HG02884 (cell line): ENCODE measurements around the gene RSPH6A.

Experiments
- ATAC-seq: cut with Tn5 transposase; IDR thresholded peaks from one replicate; pipeline ENCODE4 v1.9.1; 2021; ENCODE audit warnings: mild to moderate bottlenecking, moderate library complexity; ENCODE audit not compliant: unreplicated experiment

Gene RSPH6A

DNA sequence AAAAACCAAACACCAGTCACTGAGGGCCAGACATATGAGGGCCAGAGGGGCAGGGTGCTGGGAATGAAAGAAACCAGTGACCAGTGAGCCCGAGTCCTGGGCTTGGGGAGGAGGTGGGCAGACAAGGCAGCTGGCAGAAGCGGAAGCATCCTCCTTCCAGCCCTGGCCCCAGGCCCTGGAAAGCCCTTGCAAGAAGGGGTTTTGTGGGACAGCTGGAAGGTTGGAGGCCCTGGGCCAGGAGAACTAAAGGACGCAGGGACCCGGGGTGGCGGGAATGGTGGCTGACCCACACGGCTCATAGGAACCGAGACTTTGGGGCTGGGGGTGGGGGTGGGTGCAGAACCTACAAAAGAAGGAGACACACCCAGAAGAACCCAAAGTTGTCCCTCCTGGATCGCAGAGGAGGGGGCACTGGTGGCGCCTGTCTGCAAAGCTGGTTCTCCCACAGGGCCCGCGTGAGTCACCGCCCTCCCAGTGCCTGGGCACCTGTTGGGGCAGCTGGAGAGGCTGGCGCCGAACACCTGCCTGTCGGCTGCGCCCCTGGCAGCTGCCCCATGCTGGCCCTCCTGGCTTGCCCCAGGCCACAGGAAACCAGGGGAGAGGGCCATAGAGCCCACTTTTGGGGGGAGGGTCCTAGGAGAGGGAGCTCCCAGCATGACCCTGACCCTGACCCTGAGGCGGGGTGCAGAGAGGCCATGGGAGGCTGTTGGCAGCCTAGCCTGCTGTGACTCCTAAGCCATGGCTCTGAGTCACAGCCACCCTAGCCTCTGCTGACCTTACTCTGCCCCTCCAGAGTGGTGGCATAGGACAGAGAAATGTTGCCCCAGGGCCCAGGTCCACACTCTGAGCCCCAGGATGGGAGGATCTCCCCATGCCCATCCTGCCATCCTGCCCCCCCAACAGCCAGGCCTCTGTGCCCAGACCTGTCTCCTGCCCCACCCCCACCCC, 33.6 kb downstream of the RSPH6A start:
- no peak for ATAC-seq

DNA sequence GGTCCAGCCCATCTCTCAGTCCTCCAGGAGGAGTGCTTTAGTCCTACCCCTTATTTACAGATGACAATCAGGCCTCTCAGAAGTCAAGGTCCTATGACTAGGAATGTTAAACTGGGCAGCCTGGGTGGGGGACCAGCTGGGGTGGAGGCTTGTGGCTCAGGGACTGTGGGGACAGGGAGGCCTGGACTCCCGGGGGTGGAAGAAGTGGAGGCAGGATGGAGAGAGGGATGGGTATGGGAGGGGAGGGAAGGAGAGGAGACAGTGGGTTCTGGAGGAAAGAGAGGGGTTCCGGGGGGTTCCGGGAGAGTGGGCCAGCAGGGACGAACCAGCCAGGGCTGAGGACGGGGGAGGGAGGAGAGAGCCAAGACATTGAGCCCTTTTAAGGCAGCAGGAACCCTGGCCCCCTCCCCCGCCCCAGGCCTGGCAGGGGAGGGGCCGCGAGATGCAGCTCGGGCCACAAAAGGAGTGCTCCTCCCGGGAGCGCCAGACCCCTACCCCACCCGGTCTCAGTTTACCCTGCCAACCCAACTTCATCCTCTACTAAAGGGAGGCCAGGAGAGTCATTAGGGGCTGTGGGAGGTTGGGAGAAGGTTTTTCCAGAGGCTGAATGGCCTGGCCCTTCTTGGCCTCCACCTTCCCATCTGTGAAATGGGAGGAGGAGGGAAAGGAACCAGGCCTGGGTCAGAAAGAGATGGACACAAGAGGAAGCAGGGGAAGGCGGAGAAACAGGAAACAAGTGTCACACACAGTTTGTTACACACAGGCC, 34.5 kb downstream of the RSPH6A start:
- no peak for ATAC-seq

DNA sequence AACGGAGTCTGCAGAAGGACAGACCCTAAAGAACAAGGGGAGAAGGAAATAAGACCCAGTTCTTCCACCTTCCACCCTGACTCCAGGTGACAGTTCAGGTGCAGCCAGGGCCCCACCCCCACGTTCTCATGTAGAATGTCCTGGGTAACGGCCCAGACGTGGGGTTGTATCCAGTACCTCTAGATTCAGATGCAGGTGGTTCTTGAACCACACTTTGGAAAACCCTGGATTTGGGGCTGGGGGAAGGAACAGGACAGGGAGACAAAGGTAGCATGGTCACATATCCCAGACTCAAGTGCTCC, 35.0 kb downstream of the RSPH6A start:
- no peak for ATAC-seq

DNA sequence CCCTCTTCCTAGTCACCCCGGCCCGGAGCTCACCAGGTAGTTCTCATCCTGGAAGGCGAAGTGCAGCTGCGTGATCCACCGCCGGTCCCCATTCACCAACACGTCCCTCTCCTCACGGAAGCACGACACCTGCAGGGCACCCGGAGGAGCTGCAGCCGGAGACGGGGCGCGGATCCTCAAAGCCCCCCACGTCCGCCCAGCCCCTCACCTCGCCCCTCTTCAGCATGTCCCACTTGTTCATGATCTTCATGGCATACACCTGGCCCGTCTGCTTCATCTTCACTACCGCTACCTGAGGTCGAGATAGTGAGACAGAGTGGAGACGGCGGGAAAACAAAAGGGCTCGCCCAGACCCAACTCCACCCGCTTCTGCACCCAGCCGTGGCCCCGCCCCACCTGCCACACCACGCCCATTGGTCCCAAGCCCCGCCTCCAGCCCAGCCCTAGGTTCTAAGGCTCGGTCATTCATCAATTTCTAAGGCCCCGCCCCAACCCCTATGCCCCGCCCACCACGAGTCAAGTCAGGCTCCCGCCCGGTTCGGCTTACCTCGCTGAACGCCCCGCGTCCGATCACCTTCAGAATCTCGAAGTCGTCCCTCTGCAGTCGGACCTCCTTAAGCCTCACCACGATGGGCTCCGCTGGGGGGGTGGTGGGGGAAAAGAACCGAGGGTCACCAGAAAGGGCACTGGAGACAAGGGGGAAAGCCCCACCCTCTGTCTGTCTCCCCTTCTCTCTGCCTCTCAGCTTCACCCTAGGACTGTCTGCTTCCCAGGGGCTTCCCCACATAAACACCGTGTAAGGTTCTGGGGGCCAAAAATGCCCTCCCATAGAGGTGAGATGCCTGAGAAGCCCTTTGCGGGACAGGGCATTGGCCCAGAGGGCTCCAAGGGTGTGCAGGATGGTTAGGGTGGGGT, 35.6 kb downstream of the RSPH6A start:
- ATAC-seq = peak; percentile 70

DNA sequence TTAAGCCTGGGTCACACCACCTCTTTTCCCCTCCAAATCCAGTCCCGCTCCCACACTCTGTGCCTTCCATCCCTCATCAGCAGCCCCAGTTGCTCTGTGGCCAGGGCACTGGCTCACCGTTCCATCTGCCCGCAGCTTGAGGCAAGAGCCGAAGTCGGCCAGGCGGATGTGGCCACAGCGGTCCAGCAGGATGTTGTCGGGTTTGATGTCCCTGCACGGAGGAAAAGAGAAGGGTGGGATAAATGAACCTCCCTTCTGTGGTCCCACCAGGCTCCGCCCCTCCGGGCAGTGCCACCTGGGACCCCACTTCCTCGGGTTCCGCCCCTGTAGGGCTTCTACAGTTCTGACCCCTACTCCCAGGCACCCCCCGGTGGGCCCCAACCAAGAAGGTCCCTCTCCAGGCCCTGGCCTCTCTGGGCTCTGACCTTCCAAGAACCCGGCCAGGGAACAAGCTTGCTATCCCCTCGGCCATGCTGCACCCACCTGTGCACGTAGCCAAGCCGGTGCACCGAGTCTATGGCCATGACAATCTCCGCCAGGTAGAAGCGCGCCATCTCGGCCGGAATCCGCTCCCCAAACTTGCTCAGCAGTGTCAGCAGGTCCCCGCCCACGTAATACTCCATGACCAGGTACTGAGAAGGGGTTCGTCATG, 37.0 kb downstream of the RSPH6A start:
- no peak for ATAC-seq

DNA sequence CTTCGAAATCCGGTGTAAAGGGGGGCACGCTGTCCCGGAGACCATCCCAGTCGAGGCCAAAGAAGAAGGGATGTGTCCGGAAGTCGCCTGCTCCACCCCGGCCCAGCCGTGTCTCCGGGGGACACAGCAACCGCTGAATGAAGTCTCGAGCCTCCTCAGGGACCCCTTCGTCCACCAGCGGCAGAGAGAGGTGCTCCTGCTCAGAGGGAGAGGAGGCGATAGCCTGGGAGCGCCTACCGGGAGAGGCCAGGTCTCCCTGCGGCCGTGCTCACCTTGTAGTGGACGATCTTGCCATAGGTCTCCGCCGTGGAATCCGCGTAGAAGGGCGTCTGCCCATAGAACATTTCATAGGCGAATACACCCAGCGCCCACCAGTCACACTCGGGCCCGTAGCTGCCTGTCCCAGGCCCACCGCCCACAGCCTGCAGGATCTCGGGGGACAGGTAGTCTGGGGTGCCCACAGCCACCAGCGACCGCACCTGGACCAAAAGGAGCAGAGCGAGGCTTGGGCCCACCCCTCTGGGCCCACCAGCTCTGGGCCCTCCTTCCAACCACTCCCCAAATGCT, 37.6 kb downstream of the RSPH6A start:
- ATAC-seq = no peak

DNA sequence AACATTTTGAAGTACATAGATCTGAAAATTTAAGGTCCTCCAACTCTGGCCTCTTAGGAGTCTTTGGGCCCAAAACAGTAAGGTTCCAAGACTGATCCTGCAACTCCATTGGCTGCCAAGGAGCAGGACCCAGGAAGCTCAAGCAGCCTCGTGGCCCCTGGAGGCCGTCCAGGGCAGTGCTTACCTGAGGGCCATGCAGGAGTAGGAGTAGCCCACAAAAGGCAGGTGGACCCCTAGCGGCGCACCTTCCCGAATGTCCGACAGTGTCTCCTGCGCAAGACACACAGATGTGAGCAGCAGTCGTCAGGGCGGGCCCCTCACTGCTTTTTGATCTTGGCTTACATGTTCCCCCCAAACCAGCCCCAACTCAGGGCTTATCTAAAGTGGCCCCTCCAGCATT, 40.3 kb downstream of the RSPH6A start:
- no peak for ATAC-seq

DNA sequence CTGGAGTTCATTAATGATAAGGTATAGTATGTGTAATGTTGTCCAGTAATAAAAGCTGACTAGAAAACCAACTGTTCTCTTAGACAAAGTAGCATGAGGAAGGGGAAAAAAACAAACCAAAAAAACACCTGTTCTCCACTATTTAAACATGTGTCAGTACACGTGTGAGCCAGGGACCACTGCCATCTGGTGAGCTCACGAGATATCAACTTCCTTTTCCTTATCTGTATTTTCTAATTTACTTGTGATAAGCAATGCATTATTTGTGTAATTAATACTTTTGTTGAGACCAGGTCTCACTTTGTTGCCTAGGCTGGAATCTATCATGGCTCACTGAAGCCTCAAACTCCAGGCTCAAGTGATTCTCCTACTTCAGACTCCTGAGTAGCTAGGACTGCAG, 41.7 kb downstream of the RSPH6A start:
- no peak for ATAC-seq

DNA sequence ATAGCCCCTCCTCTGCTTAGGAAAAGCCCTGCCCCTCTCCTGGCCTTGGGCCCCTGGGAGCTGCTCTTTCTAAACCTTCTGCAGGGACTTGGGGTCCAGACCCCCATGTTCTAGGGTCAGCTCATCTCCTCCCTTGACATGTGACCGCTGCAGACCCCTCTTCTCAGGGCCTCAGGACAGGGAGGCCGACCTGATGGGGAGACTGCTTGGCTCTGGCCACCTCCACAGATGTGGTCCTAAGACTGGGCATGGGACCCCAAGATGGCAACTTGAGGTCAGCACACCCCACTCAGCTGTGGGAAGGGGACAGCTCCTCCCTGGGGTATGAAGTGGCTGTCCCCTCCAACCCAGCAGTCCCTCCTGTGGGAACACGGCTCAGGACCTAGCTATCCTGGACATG, 42.2 kb downstream of the RSPH6A start:
- no peak for ATAC-seq

DNA sequence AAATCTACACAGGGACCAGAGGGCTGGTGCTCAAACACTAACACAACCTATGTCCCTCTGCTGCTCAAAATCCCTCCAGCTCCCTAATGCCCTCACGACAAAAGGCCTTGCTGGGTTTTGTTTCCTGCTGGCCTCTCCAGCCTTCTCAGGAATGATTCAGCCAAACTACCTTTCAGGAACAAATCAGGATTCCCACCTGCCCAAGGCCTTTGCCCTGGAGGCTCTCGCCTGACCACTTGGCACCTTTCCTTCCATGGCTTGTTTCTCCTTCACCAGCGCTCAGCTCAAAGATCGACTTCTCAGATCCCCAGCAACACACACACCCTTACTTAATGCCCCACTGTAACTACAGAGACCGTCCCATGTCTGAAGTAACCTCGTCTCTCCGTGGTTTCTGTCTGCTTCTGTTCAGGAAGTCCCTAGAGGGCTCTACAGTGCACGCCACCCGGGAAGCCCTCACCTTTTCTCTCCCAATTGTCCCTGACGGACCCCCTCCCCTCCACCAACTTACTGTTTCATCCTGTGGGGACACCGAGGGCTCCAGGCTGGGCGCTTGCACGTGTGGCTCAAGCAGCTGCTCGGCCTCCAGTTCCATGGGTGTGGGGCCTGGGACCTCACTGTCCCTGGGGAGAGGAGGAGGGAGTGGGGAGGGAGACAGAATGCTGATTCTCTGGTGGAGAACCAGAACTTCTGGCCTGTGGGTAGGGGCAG, 42.8 kb downstream of the RSPH6A start:
- ATAC-seq = no peak

DNA sequence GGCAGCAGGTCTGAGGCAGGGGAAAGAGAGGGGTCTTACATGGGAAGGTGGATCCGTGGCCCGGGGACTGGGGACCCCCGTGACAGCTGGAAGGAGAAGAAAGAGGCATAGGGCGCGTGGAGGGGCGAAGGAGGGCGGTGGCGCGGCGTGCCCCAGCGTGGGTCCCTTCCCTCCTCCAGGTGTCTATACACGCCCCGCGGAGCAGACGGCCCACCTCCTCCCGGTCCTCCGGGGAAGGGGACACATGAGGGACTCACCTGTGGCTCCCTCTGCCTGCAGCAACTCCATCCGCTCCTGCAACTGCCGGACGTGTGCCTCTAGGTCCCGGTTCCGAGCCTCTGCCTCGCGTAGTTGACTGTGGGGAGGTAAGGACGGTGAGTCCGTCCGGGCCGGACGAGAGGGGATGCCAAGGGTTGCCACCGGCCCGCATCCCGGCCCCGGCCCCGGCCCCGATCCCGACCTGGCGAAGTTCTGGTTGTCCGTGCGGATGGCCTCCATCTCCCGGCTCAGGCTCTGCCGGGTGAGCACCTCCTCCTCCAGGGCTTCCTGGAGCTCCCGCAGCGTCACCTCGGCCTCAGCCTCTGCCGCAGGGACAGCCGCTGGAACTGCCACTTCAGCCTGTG, 43.7 kb downstream of the RSPH6A start:
- no peak for ATAC-seq

DNA sequence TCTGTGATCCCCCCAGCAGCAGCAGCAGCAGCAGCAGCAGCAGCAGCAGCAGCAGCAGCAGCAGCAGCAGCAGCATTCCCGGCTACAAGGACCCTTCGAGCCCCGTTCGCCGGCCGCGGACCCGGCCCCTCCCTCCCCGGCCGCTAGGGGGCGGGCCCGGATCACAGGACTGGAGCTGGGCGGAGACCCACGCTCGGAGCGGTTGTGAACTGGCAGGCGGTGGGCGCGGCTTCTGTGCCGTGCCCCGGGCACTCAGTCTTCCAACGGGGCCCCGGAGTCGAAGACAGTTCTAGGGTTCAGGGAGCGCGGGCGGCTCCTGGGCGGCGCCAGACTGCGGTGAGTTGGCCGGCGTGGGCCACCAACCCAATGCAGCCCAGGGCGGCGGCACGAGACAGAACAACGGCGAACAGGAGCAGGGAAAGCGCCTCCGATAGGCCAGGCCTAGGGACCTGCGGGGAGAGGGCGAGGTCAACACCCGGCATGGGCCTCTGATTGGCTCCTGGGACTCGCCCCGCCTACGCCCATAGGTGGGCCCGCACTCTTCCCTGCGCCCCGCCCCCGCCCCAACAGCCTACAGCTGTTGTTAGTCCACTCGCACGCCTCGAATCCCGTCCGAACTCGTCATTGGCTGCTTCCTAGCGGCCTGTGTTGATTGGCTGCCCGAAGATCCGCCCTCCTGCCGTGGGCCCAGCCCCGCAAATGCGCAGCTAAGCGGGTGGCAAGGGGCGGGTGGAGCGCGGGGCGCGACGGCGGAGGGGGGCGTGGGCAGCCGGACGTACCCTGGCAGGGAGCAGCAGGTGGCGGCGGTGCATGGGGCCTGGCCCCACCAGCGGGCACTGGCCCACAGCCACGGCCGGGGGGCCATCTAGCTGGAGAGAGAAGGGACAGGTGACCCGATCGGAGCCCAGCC, 44.7 kb downstream of the RSPH6A start:
- ATAC-seq = peak; percentile 43

DNA sequence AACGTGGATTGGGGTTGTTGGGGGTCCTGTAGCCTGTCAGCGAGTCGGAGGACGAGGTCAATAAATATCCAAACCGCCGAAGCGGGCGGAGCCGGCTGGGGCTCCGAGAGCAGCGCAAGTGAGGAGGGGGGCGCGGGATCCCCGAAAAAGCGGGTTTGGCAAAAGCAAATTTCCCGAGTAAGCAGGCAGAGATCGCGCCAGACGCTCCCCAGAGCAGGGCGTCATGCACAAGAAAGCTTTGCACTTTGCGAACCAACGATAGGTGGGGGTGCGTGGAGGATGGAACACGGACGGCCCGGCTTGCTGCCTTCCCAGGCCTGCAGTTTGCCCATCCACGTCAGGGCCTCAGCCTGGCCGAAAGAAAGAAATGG, 45.3 kb downstream of the RSPH6A start:
- ATAC-seq = no peak

DNA sequence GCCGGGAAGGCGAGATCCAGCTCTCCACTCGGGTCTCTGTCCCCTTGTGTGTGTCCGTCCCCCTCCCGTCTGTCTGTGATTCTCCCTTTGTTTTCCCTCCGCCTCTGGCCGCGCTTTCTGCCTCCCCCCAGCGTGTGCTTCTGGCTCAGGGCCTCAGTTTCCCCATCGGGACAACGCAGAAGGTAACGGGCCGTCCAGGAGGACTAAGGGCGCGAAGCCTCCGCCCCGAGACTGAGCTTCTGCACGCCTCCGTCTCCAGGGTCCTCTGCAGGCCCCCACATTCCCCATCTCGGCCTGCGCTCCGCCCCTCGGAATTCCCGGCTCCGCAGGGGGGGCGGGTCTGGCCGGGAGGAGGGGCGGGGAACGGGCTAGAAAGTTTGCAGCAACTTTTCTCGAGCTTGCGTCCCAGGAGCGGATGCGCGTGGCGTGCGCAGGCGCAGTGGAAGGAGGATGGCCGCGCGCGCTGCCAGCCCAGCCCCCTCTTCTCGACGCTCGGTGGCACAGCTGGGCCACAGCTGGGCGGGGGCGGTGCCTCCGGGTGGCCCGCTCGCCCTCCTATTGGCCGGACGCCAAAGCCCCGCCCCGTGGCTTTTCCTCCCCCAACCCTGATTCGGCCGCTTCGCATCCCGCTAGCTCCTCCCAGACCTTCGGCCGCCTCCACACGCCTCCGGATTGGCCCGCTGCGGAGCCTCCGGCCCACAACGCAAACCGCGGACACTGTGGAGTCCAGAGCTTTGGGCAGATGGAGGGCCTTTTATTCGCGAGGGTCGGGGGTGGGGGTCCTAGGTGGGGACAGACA, 45.9 kb downstream of the RSPH6A start, which contains the start of gene SIX5:
SIX5 (minus strand) TSS at position 269 of the 799 bp plus-strand sequence. CDS start 408 bp downstream, outside the sequence.
- ATAC-seq = peak; percentile 38

DNA sequence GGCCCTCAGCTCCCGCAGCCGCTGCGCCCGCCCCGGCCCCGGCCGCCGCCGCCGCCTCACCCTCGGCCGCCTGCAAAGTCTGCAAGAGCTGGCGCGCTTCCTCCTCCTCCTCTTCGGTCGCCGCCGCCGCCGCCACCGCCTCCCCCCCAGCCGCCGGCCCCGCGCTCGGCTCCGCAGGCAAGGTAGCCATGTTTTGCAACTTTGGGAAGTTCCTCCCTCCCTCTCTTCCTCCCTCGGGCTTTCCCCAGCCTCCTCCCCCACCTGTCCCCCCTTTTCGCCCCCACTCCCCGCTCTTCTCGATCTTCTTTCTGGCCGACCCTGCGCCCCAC, 46.5 kb downstream of the RSPH6A start:
- ATAC-seq = no peak

DNA sequence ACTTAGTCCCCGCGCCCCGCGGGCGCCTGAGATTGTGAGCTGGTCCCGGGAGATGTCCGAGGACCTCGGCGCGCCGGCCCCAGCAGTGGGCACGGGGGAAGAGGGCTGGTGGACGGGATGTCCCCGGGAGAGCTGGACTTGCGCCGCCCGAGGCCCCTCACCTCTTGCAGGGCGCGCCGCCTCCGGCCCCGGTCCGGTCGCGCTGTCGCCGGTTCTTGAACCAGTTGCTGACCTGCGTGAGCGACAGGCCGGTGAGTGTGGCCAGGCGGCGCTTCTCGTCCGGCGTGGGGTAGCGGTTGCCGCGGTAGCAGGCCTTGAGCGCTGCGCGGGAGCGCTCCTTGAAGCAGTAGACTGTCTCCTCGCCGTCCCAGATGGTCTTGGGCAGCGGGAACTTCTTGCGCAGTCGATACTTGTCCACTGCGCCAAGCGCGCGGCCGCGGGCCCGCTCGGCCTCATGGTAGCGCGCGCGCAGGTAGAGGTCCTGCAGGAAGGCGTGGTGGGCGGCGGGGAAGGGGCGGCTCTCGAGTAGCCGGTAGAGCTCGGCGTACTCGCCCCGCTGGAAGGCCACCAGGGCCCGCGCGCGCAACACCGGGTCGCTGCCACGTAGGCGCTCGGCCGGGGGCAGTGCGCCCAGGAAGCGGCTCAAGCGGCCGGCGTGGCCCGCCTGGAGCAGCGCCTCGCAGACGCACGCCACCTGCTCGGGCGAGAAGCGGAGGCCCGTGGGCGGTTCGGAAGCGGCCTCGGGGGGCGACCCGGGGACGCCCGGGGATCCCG, 47.0 kb downstream of the RSPH6A start:
- ATAC-seq = no peak

DNA sequence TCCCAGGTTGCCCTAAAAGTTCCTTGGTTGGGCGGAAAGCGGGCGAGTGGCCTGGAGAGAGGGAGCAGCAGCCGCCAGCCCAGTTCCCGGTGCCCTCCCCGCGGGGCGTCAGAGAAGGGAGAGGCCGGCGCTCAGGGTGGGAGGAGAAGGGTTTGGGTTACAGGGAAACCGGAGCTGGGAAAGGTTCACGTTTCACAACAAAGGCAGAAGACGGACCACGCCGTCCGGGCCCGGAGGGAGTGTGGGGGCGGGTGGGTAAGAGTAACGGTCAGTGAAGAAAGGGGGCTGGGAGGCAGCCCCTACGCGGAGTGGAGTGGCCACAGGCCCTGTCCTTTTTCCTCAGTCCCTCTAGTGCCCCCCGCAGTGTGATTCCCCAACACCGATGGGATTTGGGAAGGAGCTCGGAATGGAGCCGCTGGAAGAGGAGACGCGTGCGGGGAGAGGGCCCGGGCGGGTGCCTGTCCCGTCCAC, 47.7 kb downstream of the RSPH6A start:
- no peak for ATAC-seq
